ENCODE data around the gene KHDC4.

Gene KHDC4

GRCh38 chr1:155938220-155938627 is 4.0 kb upstream of the KHDC4 start:
- H3K9me3 ChIP-seq (ENCODE audit: control insufficient read depth, insufficient read depth, low read depth, low read length) = no peaks in the 10 kb centered on the region
- ChIA-PET CTCF (interaction anchor here (0.6 to 5.3 kb wide), 41 partner anchors 11 to 894 kb away, joined by 3 to 104 read pairs (median 4); partner anchors contain the start of gene ARHGEF2), POLR2A (interaction anchor here (0.5 to 1.4 kb wide), 8 partner anchors 37 to 676 kb away, joined by 3 to 8 read pairs (median 4); no protein-coding TSS in a partner anchor)
- H3K36me3 ChIP-seq (ENCODE audit: control insufficient read depth in 2 of 2, insufficient read depth in 1 of 2, low read length in 2 of 2) = peaks cover 3 to 6% of the 10 kb centered on the region in 2 experiments; a peak in 2 of 3 replicates
- H3K4me1 ChIP-seq (ENCODE audit: control insufficient read depth, insufficient read depth, low read length) = peaks cover 19% of the 10 kb centered on the region
- no peak overlapping the region for H3K27ac ChIP-seq (ENCODE audit: extremely low read depth, low read depth, low read length)
- no peak overlapping the region for H3K4me3 ChIP-seq (ENCODE audit: low read depth, low read length)
- TF ChIP-seq ZBTB44 (tag by site-specific recombination; IDR thresholded peaks at IDR 0.05) (no peak), ZNF449 (tag by site-specific recombination; IDR thresholded peaks at IDR 0.05) (peak; percentile 98), ZNF114 (tag by site-specific recombination; IDR thresholded peaks at IDR 0.05) (no peak), ZNF571 (tag by site-specific recombination; IDR thresholded peaks at IDR 0.05) (no peak), ZNF121 (tag by site-specific recombination; IDR thresholded peaks at IDR 0.05) (peak; percentile 86), ZEB2 (tag by site-specific recombination; IDR thresholded peaks at IDR 0.05) (peak; percentile 44; the same call in 1 of the 2 replicates), IKZF3 (tag by site-specific recombination; IDR thresholded peaks at IDR 0.05) (peak; percentile 96), EGR2 (tag by site-specific recombination; IDR thresholded peaks at IDR 0.05; ENCODE audit: low read depth) (no peak), ZNF555 (tag by site-specific recombination; conservative IDR thresholded peaks at IDR 0.05) (no peak), ZNF660 (tag by site-specific recombination; IDR thresholded peaks at IDR 0.05) (peak; percentile 85; the same call in 1 of the 2 replicates), ZNF585B (tag by site-specific recombination; IDR thresholded peaks at IDR 0.05) (no peak), ZNF76 (tag by site-specific recombination; IDR thresholded peaks at IDR 0.05; ENCODE audit: borderline replicate concordance, low read depth) (no peak), PRDM1 (tag by site-specific recombination; IDR thresholded peaks at IDR 0.05) (peak; percentile 79), ZNF654 (tag by site-specific recombination; IDR thresholded peaks at IDR 0.05; ENCODE audit: low read depth) (peak; percentile 96), ZSCAN5A (tag by site-specific recombination; IDR thresholded peaks at IDR 0.05) (no peak), ZNF549 (tag by site-specific recombination; IDR thresholded peaks at IDR 0.05) (no peak), ZNF394 (tag by site-specific recombination; IDR thresholded peaks at IDR 0.05; ENCODE audit: borderline replicate concordance) (peak; percentile 51; the same call in 1 of the 2 replicates), KLF8 (tag by site-specific recombination; IDR thresholded peaks at IDR 0.05) (peak; percentile 39), ZSCAN30 (tag by site-specific recombination; IDR thresholded peaks at IDR 0.05) (0 out of 2 replicates have a peak, but pooled peaks have one; percentile 14), ZNF596 (tag by site-specific recombination; IDR thresholded peaks at IDR 0.05) (no peak)
- TF ChIP-seq, protein P1, sequence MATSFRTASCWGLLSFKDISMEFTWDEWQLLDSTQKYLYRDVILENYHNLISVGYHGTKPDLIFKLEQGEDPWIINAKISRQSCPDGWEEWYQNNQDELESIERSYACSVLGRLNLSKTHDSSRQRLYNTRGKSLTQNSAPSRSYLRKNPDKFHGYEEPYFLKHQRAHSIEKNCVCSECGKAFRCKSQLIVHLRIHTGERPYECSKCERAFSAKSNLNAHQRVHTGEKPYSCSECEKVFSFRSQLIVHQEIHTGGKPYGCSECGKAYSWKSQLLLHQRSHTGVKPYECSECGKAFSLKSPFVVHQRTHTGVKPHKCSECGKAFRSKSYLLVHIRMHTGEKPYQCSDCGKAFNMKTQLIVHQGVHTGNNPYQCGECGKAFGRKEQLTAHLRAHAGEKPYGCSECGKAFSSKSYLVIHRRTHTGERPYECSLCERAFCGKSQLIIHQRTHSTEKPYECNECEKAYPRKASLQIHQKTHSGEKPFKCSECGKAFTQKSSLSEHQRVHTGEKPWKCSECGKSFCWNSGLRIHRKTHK (tag by site-specific recombination; IDR thresholded peaks at IDR 0.05) = no peak
- TF ChIP-seq, protein P2, sequence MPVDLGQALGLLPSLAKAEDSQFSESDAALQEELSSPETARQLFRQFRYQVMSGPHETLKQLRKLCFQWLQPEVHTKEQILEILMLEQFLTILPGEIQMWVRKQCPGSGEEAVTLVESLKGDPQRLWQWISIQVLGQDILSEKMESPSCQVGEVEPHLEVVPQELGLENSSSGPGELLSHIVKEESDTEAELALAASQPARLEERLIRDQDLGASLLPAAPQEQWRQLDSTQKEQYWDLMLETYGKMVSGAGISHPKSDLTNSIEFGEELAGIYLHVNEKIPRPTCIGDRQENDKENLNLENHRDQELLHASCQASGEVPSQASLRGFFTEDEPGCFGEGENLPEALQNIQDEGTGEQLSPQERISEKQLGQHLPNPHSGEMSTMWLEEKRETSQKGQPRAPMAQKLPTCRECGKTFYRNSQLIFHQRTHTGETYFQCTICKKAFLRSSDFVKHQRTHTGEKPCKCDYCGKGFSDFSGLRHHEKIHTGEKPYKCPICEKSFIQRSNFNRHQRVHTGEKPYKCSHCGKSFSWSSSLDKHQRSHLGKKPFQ (tag by site-specific recombination; IDR thresholded peaks at IDR 0.05) = no peak
- TF ChIP-seq, protein P3, sequence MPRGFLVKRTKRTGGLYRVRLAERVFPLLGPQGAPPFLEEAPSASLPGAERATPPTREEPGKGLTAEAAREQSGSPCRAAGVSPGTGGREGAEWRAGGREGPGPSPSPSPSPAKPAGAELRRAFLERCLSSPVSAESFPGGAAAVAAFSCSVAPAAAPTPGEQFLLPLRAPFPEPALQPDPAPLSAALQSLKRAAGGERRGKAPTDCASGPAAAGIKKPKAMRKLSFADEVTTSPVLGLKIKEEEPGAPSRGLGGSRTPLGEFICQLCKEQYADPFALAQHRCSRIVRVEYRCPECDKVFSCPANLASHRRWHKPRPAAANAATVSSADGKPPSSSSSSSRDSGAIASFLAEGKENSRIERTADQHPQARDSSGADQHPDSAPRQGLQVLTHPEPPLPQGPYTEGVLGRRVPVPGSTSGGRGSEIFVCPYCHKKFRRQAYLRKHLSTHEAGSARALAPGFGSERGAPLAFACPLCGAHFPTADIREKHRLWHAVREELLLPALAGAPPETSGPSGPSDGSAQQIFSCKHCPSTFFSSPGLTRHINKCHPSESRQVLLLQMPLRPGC (tag by site-specific recombination; IDR thresholded peaks at IDR 0.05) = no peak
- TF ChIP-seq, protein P4, sequence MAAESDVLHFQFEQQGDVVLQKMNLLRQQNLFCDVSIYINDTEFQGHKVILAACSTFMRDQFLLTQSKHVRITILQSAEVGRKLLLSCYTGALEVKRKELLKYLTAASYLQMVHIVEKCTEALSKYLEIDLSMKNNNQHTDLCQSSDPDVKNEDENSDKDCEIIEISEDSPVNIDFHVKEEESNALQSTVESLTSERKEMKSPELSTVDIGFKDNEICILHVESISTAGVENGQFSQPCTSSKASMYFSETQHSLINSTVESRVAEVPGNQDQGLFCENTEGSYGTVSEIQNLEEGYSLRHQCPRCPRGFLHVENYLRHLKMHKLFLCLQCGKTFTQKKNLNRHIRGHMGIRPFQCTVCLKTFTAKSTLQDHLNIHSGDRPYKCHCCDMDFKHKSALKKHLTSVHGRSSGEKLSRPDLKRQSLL (tag by site-specific recombination; IDR thresholded peaks at IDR 0.05) = peak; percentile 57; the same call in 1 of the 2 replicates
- TF ChIP-seq, protein P5, sequence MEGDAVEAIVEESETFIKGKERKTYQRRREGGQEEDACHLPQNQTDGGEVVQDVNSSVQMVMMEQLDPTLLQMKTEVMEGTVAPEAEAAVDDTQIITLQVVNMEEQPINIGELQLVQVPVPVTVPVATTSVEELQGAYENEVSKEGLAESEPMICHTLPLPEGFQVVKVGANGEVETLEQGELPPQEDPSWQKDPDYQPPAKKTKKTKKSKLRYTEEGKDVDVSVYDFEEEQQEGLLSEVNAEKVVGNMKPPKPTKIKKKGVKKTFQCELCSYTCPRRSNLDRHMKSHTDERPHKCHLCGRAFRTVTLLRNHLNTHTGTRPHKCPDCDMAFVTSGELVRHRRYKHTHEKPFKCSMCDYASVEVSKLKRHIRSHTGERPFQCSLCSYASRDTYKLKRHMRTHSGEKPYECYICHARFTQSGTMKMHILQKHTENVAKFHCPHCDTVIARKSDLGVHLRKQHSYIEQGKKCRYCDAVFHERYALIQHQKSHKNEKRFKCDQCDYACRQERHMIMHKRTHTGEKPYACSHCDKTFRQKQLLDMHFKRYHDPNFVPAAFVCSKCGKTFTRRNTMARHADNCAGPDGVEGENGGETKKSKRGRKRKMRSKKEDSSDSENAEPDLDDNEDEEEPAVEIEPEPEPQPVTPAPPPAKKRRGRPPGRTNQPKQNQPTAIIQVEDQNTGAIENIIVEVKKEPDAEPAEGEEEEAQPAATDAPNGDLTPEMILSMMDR (tag by site-specific recombination; IDR thresholded peaks at IDR 0.05) = peak; percentile 85

All from HEK293 (cell line).